Chondrocyte (in vitro differentiated cells): ENCODE data around the gene RAD51B. TPM values are rescaled to one million over a fixed set of nuclear protein-coding genes. Genes with fewer than 3 reads are reported as not detected.

ENCODE experiments used
- DNase-seq: peaks from one replicate; pipeline ENCODE4 v3.0.0; 2021; ENCODE audit warnings: mixed read lengths, low spot score
- H3K27ac Mint-ChIP-seq: one replicate; pipeline ENCODE4 v1.8.0; 2021; ENCODE audit warnings: mild to moderate bottlenecking, moderate library complexity, mixed read lengths; ENCODE audit not compliant: unreplicated experiment
- H3K27me3 Mint-ChIP-seq: 2 replicates; pipeline ENCODE4 v1.8.0; 2021; ENCODE audit warnings: low read depth, mixed read lengths
- H3K36me3 Mint-ChIP-seq: 2 replicates; pipeline ENCODE4 v1.8.0; 2021; ENCODE audit warnings: low read depth, mixed read lengths
- H3K4me1 Mint-ChIP-seq: 2 replicates; pipeline ENCODE4 v1.8.0; 2021; ENCODE audit warnings: low read depth, mild to moderate bottlenecking, mixed read lengths
- H3K4me3 Mint-ChIP-seq: one replicate; pipeline ENCODE4 v1.8.0; 2021; ENCODE audit warnings: mild to moderate bottlenecking, moderate library complexity, mixed read lengths; ENCODE audit not compliant: unreplicated experiment
- H3K9me3 Mint-ChIP-seq: 2 replicates; pipeline ENCODE4 v1.8.0; 2021; ENCODE audit warnings: low read depth, mixed read lengths
- total RNA-seq: library from RNA; stranded (reverse); gene quantifications from 3 replicates; pipeline ENCODE4 v1.2.1, GENCODE V29; 2021
- TF ChIP-seq, protein P1 (sequence below): fragments of 200-600 bp; sonication (generic); IDR thresholded peaks from 2 replicates; pipeline ENCODE4 v1.5.0; 2021; ENCODE audit warnings: antibody characterized with exemption, mild to moderate bottlenecking, moderate library complexity

RAD51B gene
- total RNA-seq, 1 donor from 2014 or later: 8.2 TPM

DNA sequence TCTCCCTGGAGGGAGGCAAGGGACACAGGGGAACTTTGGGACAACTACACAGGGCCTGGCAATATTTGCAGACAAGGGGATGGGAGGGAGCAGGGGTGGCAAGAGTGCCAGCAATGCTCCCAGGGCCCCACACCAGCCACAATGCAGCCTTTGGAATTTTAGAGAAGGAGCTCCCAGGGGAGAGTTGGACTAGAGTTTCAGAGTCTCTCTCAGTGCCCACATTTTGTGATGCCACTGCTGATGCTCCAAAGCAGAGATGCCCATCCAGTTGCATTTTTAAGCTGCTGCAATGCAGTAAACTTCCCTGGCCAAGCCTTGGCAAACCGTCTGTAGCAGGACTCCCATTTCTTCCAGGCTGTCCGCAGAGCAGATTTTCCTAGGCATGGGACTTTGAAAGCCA lies 874.3 kb downstream of the RAD51B start:
- peak; percentile 49 for DNase-seq
- no peaks in the 10 kb centered on the region for H3K27me3 Mint-ChIP-seq
- no peaks in the 10 kb centered on the region for H3K9me3 Mint-ChIP-seq
- peak overlapping the region; percentile 54 for H3K27ac Mint-ChIP-seq
- TF ChIP-seq, protein P1, sequence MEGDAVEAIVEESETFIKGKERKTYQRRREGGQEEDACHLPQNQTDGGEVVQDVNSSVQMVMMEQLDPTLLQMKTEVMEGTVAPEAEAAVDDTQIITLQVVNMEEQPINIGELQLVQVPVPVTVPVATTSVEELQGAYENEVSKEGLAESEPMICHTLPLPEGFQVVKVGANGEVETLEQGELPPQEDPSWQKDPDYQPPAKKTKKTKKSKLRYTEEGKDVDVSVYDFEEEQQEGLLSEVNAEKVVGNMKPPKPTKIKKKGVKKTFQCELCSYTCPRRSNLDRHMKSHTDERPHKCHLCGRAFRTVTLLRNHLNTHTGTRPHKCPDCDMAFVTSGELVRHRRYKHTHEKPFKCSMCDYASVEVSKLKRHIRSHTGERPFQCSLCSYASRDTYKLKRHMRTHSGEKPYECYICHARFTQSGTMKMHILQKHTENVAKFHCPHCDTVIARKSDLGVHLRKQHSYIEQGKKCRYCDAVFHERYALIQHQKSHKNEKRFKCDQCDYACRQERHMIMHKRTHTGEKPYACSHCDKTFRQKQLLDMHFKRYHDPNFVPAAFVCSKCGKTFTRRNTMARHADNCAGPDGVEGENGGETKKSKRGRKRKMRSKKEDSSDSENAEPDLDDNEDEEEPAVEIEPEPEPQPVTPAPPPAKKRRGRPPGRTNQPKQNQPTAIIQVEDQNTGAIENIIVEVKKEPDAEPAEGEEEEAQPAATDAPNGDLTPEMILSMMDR: no peak
- no peaks in the 10 kb centered on the region for H3K36me3 Mint-ChIP-seq
- peaks cover 45% of the 10 kb centered on the region for H3K4me1 Mint-ChIP-seq
- no peak overlapping the region for H3K4me3 Mint-ChIP-seq

DNA sequence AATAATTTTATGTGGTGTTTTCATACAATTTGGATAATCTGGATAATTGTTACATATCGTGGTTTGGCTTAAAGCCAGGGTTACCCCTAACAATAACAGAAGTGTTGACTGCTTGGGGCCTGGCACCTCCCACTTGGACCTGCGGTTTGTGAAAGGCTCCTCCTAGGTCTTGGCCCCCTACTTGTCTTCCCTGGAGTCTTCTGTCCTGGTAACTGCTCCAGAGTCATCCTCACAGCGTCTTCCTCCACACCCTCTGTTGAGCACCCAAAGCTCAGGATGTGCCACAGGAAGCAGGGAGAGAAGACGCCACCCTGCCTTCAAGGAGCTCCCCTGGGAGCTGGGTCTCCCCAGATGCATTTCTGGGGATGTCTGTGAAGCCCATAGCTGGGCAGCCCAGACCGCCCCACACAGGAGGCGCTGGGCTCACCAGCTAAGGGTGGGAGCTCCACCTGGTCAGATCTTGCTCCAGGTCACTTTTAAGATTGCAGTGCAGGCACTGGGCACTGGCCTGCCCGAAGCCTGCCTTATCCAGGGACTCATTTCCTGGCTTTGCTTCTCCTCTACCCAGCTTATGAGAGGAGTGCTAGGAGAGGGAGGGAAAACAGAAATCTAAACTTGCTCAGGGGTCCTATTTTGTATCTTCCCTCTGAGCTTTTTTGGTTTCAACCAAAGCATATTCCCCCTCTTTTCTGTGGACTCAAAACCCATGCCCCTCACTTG lies 875.1 kb downstream of the RAD51B start:
- no peaks in the 10 kb centered on the region for H3K27me3 Mint-ChIP-seq
- H3K4me3 Mint-ChIP-seq: no peak overlapping the region
- no peaks in the 10 kb centered on the region for H3K9me3 Mint-ChIP-seq
- peak; percentile 27 for DNase-seq
- TF ChIP-seq, protein P1: no peak
- no peaks in the 10 kb centered on the region for H3K36me3 Mint-ChIP-seq
- peaks cover 40% of the 10 kb centered on the region for H3K4me1 Mint-ChIP-seq
- peak overlapping the region; percentile 79 for H3K27ac Mint-ChIP-seq

DNA sequence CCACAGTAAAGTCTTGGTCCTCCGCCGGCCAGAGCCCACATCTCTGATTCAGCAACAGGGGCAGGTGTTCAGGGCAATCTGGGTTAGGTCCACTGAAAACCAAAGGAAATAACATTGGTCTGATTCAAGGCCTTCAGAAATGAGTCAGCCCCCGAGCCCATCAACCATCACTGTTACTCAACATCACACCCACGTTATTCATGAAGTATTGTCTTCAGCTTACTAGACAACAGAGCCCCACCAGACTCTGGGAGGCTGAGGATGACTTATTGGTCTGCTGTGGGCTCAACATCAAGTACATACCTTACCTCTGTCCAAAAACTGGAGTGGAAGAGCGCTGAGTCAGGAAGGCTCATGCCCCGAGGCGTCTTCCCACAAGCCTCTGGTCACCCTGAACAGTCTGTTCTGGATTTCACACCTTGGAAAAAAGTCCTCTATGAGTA lies 875.8 kb downstream of the RAD51B start:
- H3K4me3 Mint-ChIP-seq: no peak overlapping the region
- no peaks in the 10 kb centered on the region for H3K27me3 Mint-ChIP-seq
- peak; percentile 33 for DNase-seq

DNA sequence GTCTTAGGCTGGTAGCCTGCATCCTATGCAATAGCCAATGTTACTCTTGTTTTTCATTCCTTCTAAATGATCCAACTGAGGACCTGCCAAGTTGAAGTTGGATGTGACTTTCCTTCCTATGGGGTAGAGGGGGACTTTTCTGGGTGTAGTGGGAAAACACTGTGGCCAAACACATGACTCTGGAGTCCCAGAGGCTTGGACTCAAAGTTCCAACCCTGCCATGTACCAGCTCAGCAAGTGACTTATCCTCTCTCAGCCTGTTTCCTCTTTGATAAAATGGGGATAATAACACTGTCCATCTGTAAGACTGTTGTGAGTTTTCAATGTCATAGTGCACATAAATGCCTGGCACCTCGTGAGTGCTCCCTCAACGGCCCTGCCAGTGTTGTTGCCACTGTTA lies 876.3 kb downstream of the RAD51B start:
- TF ChIP-seq, protein P1: no peak
- no peak overlapping the region for H3K4me3 Mint-ChIP-seq

More for the DNA sequence above, 875.8 kb downstream of the RAD51B start:
- peak overlapping the region; percentile 79 for H3K27ac Mint-ChIP-seq
- TF ChIP-seq, protein P1: no peak
- peaks cover 34% of the 10 kb centered on the region for H3K4me1 Mint-ChIP-seq
- H3K9me3 Mint-ChIP-seq: no peaks in the 10 kb centered on the region
- H3K36me3 Mint-ChIP-seq: no peaks in the 10 kb centered on the region

DNA sequence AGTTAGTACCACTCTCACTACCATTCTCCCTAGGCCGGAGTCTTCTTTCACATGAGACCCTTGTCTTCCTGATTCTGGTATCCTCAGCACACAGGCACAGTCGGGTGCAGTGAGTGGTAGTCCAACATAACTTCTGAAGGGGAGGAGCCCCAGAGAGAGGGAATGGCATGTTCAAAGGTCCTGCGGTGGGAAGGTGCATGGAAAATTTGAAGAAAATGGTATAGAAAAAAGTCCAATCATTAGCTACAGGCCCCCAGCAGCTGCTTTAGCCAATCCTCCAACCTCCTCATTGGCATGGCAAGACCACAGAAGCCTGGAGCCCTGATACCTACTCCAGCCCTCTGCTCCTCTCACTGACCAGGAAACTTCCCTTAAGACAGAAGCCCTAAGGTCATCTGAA lies 876.7 kb downstream of the RAD51B start:
- Mint-ChIP-seq H3K4me3 (no peak overlapping the region), H3K27me3 (no peaks in the 10 kb centered on the region), H3K4me1 (peaks cover 32% of the 10 kb centered on the region), H3K36me3 (no peaks in the 10 kb centered on the region), H3K27ac (no peak overlapping the region), H3K9me3 (no peaks in the 10 kb centered on the region)
- TF ChIP-seq, protein P1: no peak
- peak; percentile 34 for DNase-seq

More for the DNA sequence above, 876.3 kb downstream of the RAD51B start:
- no peak for DNase-seq
- peak overlapping the region; percentile 79 for H3K27ac Mint-ChIP-seq
- no peaks in the 10 kb centered on the region for H3K27me3 Mint-ChIP-seq
- H3K36me3 Mint-ChIP-seq: no peaks in the 10 kb centered on the region
- H3K9me3 Mint-ChIP-seq: no peaks in the 10 kb centered on the region
- peaks cover 32% of the 10 kb centered on the region for H3K4me1 Mint-ChIP-seq
